Fibroblast of skin of left biceps (primary cell): ENCODE data around the gene ZMYM5.
"Not testable (repeated sequence)": the region's sequence is repeated elsewhere in the genome, so short reads cannot be mapped to it uniquely, and the experiment has no call there.

Experiments used
- DNase-seq, 2 experiments: peaks; one replicate each; pipeline ENCODE4 v3.0.0-alpha.2; 2013; ENCODE audit warnings: low read depth in 2 of 2

ZMYM5 gene

GRCh38 chr13:19863323-19864023, at the start of gene ZMYM5:
Gene ZMYM5, minus strand, starts transcription at chr13:19863649. Its CDS starts 11,469 bp downstream, at chr13:19852180.
- peak; percentile 99 for DNase-seq

DNA sequence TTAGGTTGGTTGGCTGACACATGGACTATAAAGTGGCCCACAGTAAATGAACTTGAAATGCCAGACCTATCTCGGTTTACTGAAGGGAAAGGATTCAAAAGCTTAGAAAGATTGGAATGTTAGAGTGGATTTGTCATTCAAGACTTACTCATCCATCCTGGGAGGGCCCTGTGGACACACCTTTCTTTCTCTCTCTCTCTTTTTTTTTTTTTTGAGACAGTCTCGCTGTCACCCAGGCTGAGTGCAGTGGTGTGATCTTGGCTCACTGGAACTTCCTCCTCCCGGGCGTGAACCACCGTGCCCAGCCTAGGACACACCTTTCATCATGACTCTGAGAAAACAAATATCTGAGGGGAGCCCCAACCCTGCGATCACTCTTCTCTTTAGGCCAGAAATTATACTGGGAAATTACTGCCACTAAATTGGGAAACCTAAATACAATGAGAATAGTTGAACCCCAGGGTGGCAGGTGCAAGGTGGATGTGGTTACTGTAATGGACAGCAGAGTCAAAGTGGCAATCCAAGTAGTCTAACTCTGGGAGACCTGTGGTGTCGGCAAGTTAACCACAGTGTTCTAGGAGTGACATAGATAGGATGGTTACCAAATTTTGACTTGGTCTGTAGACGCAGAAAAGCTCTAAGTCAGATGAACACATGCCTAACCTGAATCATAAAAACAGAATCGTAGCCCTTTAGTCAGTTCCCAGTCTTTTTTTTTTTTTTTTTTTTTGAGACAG, 47.1 kb upstream of the ZMYM5 start:
- no peak for DNase-seq

GRCh38 chr13:19908350-19908986, 45.0 kb upstream of the ZMYM5 start:
- DNase-seq: no peak

DNA sequence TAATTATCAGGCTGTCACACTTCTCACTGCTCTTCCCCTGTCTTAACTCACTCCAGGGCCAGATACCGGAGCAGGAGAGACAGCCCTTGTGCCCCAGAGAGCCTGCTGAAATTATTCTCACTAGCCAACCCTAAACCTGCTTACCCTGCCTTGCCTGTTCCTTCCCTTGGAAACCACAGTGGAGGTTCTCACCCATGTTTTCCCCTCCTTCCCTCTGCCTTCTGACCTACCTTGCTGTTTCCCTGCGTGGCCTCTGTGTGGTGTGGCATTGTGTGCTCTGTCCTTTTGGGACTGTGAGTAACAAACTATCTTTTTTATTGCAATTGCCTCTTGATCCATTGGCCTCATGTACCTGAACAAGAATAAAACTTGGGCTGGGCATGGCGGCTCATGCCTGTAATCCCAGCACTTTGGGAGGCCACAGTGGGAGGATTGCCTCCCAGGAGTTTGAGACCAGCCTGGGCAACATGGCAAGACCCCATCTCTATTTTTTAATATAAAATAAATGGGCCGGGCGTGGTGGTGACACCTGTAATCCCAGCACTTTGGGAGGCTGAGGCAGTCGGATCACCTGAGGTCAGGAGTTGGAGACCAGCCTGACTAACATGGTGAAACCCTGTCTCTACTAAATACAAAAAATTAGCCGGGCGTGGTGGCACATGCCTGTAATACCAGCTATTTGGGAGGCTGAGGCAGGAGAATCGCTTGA, 42.2 kb upstream of the ZMYM5 start:
- not testable (repeated sequence) for DNase-seq

DNA sequence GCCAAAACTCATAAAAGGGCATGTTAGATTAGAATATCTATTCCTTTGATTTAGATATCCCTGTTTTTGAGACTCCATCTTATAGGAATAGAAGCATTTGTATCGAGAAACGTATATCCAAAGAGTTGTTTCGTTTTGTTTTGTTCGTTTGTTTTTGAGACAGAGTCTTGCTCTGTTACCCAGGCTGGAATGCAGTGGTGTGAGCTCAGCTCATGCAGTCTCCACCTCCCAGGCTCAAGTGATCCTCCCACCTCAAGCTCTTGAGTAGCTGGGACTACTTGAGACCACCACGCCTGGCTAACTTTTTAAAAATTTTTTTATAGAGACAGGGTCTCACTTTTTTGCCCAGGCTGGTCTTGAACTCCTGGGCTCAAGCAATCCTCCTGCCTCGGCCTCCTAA, 26.6 kb upstream of the ZMYM5 start:
- DNase-seq: no peak

DNA sequence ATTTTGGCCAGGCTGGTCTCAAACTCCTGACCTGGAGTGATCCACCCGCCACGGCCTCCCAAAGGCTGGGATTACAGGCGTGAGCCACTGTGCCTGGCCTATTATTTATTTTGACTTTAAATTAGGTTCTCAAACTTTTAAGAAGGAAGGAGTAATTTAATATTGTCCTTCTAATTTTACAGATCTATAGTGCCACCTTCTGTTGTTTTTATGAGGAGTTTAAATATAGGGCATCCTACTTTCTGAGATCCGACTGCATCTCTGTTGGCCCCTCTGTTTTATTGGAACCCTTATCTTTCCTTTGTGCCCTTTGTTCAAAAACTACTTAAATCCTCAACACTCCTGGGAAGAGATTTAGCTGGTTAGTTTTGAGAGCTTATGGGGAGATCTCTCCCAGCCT, 25.4 kb upstream of the ZMYM5 start:
- no peak for DNase-seq

DNA sequence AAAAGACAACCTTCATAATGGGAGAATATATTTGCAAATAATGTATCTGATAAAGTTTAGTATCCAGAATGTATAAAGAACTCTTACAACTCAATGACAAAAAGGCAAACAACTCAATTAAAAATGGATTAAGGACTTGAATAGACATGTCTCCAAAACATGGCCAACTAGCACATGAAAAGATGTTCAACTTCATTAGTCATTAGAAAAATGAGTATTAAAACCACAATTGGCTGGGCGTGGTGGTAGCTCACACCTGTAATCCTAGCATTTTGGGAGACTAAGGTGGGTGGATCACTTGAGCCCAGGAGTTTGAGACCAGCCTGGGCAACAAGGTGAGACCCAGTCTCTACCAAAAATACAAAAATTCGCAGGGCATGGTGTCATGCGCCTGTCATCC, 18.8 kb upstream of the ZMYM5 start:
- DNase-seq: no peak

GRCh38 chr13:19881641-19882040, 18.2 kb upstream of the ZMYM5 start:
- DNase-seq: no peak

- DNase-seq: peak; percentile 36 to 40
Measured at GRCh38 chr13:19864746-19865309, 1.4 kb upstream of the ZMYM5 start.

DNA sequence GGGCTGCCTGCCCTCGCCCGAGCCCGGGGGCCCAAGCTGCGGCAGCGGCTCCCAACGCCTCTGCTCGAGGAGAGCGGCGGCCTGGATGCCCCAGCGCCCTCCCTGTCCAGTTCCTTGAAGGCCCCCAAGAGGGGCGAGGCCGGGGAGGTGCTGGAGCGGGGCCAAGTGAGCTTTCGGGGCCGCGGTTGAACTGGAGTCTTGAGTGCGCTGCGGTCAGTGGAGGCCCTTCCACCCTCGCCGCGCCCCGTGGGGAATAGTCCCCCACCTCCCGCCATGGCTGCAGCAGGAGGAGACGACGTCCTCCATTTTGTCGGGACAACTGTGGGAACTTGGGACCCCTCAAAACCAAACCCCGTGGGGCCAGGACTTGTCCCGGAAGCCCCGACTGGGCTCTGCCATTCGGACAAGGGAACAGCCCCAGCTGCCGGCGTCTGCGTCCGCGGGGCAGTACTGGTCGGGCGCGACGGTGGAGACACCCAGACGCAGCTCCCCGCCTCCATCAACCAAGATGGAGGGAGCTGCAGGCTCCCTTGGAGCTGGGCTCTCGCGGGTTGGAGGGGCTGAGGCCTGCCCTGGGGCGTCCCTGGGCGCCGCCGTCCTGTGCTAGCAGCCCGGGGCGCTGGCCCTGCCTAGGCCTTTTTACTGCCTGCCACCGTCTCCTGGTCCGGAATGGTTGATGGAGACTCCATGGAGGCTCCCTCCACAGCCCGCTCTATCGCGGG, 736 bp upstream of the ZMYM5 start:
- DNase-seq: peak; percentile 33 to 37

- DNase-seq: no peak
Measured at GRCh38 chr13:19862481-19863313, 752 bp downstream of the ZMYM5 start.

DNA sequence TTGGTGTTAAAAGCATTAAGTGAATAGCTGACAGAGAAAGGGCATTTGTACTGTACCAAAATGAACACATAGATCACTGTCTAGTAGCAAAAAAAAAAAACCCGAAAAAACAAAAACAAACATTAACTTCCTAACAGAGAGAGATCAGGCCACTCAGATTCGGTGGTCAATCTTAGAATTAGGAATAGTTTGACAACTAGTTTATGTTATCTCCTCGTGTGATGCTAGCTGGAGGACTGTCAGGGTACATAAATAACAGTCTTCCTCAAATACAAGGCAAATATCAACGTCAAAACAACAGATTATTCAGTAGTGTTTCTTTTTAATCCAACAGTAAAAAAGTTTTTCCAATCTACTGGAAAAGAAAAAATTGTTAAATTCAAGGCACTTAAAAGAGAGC, 1.7 kb downstream of the ZMYM5 start:
- DNase-seq: no peak

- DNase-seq: no peak
Measured at GRCh38 chr13:19860884-19861655, 2.4 kb downstream of the ZMYM5 start.

GRCh38 chr13:19857637-19858036, 5.8 kb downstream of the ZMYM5 start:
- not testable (repeated sequence) for DNase-seq

DNA sequence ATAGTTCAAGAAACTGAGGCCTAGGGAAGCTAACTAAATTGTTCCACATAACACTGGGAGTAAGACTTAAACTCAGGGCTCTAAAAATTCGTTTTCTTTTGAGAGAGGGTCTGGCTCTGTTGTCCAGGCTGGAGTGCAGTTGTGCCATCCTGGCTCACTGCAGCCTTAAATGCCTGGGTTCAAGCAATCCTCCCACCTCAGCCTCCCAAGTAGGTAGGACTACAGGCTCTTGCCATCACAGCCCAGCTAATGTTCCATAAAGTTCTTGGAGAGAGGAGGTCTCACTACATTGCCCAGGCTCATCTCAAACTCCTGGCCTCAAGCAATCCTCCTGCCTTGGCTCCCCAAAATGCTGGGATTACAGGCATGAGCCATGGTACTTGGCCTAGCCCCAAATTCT, 10.7 kb downstream of the ZMYM5 start:
- DNase-seq: no peak

GRCh38 chr13:19845758-19846157, 17.7 kb downstream of the ZMYM5 start:
- peak; percentile 91 to 93 for DNase-seq

DNA sequence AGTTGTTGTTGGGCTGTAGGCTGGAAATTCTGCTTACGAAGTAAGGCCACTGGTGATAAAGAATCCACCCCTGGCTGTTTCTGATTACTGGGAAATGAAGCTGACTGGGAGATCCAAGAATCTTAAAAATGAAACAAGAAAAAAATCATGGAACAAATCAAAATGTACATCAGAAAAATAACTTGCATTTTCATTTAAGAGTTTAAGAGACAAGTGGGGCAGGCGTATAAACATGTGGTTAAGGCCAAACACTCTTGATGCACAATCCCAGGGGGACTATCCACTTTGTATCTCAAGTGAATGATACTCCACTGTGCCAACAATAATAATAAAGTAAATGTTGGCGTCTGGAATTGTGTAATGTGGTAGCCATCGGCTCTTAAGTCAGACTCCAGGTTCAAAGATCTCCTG, 24.6 kb downstream of the ZMYM5 start:
- peak; percentile 77 to 82 for DNase-seq

DNA sequence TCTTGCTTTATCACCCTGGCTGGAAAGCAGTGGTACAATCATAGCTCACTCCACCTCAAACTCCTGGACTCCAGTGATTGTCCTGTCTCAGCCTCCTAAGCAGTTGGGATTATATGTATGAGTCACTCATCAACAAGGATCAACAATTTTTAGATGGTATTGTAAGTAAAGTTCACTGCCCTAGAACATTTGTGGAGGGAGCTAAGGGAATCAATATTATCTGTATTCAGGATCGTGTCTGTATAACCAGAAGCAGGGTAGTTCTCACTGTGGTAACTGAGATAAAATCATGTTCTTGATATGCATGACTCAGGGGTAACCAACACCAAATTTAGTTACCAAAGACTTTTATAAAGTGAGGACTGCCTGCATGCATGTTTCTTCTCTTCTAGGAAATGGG, 27.0 kb downstream of the ZMYM5 start:
- no peak for DNase-seq

GRCh38 chr13:19834704-19835103, 28.7 kb downstream of the ZMYM5 start:
- DNase-seq: no peak

GRCh38 chr13:19822673-19823072, 40.8 kb downstream of the ZMYM5 start:
- no peak for DNase-seq
